ENCODE results near the gene GATA5.
"Not testable (repeated sequence)": the region's sequence is repeated elsewhere in the genome, so short reads cannot be mapped to it uniquely, and the experiment has no call there.

The GATA5 gene

DNA sequence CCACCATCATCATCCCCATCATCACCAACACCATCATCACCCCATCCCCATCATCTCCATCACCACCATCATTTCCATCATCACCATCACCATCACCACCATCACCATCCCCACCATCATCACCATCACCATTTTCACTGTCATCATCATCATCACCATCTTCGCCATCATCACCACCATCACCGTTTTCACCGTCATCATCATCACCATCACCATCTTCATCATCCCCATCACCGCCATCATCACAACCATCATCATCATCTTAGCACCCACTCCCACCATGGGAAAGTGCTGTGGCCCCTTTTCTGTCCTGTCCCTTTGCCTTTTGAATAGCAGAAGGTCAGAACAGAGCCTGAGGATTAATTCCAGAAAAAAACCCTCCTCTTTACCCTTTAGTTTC is 28.5 kb upstream of the GATA5 start:
- no peak for DNase-seq

DNA sequence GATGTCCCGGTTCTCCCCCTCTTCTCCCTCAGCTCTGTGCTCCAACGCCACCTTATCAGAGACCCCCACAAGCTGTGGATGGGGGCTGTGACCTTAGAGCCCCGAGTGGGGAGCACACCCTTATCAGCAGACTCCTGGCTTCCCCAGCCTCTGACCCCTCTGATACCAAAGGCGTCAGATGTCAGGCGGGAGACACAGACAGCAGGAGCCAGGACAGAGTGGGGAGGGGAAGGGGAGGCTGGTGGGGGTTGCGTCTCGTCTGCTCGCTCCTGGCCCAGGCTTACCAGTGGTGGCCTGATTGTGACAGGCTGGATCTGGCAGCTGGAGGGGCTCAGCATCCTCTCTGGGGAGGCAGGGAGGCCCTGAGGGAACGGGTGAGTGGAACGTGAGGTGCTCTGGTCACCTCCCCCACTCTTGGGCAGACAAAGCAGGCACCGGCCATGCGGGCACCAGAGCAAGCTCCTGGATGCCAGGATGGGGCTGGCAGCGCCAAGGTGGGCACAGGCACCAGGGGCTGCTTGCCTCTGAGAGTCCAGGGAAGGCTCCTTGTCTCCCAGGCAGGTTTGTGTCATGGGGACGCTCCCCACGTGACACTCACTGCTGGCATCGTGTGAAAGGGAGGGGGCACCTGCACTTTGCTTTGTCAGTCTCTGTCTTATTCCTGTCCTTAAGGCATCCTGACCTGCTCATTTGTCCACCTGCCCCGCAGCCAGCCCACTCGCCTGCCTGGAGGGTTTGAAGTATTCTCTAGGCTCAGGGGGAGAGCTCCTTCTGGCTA is 27.8 kb upstream of the GATA5 start:
- DNase-seq = no peak

DNA sequence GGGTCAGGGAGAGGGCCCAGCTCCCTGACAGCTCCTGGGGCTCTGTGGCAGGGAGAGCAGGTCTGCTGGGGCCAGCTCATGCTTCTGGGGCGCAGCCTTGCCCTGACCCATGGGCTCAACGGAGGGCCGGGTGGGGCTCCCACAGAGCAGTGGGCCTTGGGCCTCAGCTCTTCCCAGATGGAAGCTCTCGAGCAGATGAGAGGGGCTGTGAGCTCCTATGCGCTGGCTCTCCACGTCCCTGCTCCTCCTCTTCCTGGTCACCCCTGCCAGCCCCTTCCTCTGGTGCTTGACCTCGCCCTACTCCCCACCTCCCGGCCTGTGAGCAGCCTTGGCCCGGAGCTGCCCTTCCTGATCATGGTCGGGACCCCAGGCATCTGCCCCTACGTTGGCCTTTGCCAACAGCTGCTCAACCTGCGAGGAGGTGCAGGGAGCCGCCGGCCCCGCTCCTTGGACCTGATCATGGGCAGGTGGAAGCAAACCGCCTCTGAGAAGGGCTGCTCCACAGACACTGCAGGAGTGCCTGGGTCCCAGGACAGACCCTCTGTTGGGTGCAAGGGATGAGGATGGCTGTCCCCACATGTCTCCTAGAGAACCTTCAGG is 26.8 kb upstream of the GATA5 start:
- DNase-seq = no peak

DNA sequence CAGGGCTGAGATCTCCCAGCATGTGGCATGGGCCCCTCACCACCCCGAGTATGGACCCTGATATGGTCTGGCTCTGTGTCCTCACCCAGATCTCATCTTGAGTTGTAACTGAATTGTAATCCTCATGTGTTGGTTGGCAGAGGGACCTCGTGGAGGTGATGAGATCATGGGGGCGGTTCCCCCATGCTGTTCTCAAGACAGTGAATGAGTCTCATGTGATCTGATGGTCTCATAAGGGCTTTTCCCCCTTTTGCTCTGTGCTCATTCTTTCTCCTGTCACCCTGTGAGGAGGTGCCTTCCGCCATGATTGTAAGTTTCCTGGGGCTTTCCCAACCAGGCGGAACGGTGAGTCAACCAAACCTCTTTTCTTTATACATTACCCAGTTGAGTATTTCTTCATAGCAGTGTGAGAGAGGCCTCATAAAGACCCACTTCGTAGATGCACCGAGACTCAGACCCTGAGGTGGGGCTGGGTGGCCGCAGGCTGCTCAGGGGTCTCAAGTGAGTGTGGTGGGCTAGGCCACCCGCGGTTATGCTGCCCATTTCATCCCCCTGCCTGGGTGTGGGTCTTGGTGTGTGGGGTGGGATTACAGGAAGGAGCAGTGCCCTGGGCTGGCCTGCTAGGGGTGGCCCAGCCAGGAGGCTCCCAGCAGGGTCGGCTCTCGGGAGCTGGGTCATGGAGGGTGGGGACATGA is 26.2 kb upstream of the GATA5 start:
- DNase-seq = peak; percentile 61 to 66

DNA sequence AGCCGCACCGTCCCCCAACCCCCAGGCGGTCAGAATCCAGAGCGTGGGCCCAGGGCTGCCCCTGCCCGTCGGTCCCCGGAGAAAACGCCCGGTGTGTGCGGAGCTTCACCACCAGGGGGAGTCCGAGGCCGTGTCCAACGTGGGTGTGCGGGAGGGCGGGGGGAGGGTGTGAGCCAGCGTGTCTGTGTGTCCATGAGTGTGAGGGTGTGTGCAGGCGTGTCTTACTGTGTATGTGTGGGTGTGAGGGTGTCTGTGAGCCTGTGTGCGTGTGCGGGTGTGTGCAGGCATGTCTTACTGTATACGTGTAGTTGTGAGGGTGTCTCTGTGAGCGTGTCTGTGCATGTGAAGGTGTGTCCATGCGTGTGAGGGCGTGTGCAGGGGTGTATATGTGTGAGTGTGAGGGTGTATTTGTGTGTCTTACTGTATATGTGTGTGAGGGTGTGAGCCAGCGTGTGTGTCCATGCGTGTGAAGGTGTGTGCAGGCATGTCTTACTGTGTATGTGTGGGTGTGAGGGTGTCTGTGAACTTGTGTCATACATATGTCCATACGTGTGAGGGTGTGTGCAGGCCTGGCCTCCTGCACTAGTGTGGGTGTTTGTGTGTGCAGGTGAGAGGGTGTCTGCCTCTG is 24.6 kb upstream of the GATA5 start:
- peak; percentile 81 to 84 for DNase-seq

DNA sequence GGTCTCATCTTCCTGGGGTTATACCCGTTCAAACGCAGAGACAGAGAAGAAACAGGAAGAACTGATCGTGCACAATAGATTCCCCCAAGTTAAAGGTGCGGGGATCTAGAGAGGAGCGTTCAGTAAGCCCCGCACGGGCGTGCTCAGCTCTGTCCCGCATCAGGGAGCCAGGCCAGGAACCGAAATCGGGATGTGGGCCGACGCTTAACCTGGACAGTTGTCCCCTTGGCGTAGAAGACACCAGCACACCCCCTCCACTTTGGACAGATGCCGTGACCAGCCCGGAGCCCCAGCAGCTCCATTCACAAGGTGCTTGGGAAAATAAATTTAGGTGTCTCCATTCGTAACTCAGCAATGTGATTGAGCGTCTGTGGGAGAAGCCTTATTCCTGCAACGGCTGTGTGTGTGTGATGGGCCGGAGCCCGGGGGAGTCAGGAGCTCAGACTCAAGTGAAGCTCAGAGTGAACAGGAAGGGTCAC is 24.0 kb upstream of the GATA5 start:
- DNase-seq = no peak

DNA sequence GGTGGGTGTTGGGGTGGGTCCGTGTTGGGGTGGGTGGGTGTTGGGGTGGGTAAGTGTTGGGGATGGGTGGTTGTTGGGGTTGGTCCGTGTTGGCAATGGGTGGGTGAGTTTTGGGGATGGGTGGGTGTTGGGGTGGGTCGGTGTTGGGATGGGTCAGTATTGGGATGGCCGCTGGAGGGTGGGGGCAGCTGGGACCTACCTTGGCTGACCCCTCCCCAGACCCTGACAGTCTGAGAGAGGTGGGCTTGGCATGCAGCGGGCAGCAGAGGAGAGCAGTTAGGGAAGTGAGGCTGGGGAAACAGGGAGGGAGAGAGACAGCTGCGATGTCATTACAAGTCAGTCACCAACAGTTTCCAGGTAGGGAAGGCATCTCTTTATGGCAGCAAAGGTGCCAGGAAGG is 23.1 kb upstream of the GATA5 start:
- DNase-seq = no peak

DNA sequence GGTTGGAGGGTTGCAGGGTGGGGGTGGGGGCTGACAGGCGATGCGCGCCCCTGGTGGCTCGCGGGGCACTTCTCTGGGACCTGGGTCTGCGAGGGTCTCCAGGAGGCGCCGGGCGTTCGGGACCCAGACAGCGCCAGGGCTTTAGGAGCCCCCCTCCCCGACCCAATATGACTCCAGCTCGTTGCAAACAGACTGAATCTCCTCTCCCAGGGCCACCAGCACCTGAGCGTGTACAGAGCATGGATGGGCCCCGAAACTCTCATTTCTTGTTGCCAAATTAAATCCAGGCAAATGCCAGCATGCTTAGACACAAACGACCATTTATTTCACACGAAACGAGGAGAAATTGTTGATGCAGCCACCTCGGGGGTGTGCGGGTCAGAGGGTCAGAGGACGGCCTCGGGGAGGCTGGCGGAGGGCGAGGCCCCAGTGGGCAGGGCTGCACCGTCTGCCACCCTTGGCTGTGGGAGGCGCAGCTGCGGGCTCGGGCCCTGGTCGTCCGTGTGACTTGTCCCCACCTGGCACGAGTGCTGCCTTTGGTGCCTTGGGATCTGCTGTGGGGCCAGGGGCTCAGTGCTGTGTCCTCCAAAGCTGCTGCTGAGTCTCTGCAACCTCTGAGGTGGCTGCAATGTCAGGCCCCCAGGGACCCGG is 20.9 kb upstream of the GATA5 start:
- peak; percentile 21 to 32 for DNase-seq

DNA sequence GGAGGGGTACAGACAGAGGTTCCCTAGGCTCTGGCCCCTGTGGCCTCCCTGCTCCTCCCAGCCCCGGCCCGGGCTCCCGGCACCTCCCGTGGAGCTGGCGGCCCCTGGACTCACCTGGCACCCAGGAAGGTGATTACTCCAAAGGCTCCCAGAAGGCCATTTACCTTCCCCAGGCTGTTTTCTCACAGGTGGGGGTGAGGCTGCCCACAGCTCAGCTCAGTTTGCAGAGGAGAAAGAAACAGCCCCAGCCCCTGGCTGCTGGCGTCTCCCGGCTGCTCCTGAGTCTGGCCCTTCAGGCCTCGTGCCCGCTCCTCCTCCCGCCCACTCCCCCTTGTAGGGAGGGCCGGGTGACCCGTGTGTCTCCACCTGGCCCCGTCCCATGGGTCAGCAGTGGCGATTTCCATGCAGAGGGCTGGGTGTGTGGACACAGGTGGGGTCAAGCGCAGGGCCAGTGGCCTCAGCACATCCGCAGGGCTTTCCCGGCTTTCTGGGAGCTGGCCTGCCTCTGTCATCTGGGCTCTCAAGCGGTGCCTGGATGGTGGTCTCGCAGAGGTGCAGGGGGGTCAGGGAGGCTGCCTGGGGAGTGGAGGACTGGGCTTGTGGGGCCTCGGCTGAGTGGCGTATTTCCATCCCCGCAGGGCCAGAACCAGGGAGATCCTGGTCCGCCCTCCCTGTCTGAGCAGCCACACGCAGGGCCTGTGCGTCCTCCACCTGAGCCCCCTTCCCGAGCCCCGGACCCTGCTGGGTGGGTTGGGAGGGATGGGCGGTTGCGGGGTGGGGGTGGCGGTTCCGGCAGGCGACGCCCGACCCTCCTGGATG is 20.2 kb upstream of the GATA5 start:
- no peak for DNase-seq

DNA sequence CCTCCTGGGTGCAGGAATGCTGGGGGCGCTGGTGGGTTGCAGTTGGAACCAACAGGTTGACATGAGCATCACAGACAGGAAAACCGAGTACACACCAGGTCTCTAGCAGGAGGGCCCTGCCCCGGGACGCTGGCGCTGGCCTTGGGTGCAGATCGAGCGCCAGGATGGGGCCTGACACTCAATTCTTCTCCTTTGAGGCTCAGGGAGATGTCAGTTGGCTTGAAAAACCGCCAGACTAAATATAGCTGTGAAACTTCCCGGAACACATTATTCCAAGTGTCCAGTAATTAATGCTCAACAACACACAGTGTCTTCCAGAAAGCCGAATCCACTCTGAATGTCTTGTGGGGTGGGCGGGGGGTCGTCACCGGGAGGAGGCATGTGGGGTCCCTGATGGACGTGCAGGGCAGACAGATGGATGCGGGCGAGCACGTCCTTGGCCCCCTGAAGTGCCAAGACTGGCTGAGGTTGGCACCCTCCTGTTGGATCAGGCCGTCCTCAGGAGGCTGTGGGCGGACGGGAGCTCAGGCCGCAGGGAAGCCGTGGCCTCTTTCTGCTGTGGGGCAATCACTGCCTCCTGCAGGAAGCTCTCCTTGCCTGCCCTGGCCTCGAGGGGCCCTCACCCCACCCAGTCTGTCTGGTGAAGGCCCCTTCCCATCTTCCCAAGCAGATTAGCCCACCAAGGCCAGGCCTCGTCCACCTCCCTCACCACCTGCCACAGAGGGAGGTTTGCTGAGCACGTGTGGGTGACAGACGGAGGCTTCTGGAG is 19.4 kb upstream of the GATA5 start:
- no peak for DNase-seq

DNA sequence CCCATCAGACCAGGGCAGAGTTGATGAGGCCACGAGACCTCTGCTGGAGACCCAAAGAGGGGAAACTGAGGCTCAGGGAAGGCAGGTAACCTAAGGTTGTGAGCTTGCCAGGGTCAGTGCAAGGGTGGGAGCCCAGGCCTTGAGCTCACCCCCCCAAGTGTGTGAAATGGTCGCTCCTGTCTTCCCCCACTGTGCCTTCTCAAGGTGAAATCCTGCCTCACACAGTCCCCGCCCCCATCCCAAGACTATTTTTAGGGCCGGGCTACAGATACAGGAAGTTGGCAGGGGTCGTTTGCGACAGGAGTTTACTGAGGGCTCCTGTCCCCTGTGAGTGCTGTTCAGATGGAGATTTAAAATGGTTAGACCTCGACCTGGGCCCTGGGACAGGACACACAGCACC is 18.7 kb upstream of the GATA5 start:
- DNase-seq = no peak

DNA sequence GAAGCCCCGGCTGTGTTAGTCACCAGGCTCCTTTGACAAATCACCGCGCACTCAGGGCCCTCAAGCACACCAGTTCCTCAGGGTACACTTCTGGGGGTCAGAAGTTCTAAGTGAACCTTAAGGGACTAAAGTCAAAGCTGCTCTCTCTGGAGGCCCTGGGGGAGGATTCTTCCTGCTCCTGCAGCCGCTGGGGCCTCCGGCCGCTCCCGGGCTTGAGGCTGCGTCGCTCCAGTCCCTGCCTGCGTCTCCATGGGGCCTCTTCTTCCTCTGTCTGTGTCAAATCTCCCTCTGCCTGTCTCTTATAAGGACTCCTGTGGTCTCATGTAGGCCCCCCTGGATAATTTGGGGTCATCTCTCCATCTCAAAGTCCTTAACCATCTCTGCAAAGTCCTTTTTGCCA is 18.1 kb upstream of the GATA5 start:
- no peak for DNase-seq

DNA sequence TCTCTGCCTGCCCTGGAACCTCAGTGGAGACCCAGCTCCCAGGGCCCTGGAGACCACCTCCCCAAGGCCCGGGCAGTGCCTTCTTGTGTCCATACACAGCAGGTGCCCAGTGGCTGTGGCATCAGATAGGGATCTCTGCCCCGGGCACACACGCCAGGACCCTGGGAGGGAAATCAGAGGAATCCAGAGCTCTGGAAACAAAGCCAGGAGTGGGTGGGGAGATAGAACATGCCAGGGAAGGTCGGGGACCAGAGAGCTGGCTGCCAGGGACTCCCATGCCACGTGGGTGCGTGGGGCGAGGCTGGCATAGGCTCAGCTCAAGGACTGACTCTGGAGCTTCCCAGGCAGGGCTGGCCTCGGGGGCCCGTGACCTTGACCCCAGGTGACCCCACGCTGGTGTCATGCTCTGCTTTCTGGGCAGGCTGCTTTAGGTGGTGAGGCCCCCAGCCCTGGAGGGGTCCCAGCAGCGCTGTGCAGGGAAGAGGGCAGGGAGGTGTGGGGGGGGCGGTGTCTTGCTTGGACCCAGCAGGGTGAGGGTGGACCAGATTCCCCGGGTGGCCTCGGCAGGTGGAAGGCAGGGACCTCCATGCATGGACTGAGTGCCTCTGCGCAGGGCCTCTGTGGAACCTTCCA is 17.6 kb upstream of the GATA5 start:
- DNase-seq = no peak

DNA sequence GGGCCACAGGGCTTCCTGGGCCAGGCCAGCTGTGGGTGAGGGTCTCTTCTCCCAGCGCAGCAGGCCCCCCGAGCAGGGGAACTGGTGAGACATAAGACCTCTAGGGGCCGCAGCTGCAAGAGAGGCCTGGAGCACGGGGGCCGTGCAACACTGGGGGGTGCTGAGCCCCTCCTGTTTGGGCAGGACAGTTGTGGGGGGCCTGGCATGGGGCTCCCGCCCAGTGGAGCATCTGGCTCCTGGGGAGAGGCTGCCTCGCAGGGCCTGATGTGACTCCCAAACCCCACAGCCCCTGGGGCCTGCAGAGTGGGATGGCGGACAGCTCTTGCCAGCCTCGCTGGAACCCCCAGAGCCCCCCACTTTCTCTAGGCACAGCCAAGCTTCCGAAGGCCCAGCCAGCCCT is 16.9 kb upstream of the GATA5 start:
- DNase-seq = no peak

DNA sequence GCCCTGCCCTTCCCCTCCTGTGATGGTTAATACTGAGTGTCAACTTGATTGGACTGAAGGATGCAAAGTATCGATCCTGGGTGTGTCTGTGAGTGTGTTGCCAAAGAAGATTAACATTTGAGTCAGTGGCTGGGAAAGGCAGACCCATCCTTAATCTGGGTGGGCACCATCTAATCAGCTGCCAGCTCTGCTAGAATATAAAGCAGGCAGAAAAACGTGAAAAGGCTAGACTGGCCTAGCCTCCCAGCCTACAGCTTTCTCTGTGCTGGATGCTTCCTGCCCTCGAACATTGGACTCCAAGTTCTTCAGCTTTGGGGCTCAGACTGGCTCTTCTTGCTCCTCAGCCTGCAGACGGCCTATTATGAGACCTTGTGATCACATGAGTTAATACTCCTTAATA is 15.0 kb upstream of the GATA5 start:
- not testable (repeated sequence) for DNase-seq

DNA sequence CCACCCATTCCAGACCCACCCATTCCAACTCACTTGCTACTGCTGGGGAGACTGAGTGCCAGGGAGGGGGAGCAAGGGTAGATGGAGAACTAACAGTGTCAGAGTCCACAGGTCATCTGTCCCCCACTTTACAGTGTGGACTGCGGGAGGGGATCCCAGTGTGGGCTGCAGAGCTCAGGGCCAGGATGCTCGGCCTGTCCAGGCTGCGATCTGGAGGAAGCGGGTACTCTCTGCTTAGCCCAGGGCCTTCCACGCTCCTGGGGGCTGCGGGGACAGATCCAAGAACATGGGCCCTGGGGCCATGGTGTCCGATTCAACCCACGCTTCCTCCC is 14.1 kb upstream of the GATA5 start:
- no peak for DNase-seq

DNA sequence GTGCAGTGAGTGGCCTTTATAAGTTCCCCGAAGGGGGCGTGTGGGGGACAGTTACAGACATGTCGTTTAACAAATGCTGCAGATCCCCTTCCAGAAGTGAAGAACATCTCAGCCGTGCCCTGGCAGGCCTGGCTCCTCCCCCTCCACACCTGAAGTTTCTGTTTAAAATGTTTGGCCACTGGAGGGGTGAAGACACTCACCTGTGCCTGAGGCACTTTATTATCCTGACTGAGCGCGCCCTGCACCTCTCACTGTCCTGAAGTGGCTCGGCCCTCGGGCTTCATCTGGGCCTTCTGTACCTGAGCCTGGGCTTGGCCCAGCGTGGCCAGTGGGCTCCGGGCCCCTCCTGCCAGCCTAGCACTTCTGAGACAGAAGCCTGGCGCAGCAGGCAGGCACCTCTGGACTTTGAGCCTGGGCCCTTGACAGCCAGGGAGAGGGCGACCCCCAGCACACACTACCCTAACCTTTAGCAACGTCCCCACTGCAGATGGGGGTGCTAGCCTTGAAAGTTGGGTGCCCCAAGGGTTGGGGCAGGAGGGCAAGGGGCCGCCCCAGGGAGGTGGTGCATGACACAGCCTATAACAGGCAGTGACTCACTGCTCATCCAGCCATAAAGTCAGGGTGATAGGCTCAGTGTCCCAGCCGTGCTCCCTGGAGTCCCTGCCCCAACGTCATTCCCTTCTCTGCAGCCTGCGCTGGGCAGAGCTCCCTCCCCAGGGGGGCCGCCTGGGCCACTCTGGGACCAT is 13.6 kb upstream of the GATA5 start:
- no peak for DNase-seq

DNA sequence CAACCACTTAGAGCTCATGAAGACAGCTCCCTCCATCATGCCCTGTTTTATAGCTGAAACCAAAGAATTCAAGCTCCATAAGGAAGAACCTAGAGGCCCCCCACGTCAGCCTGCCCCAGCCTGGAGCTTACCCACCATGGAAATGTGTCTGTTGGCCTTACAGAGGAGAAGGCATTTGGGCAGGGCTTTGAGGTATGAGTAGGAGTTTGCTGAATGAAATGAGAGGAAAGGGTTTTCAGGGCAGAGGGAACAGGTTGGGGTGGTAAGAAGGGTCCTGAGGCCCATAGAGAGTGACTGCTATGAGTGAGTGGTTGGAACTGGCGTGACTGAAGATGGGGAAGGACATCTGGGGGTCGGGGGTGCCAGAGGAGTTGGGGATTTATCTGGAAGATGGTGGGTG is 12.7 kb upstream of the GATA5 start:
- DNase-seq = no peak

DNA sequence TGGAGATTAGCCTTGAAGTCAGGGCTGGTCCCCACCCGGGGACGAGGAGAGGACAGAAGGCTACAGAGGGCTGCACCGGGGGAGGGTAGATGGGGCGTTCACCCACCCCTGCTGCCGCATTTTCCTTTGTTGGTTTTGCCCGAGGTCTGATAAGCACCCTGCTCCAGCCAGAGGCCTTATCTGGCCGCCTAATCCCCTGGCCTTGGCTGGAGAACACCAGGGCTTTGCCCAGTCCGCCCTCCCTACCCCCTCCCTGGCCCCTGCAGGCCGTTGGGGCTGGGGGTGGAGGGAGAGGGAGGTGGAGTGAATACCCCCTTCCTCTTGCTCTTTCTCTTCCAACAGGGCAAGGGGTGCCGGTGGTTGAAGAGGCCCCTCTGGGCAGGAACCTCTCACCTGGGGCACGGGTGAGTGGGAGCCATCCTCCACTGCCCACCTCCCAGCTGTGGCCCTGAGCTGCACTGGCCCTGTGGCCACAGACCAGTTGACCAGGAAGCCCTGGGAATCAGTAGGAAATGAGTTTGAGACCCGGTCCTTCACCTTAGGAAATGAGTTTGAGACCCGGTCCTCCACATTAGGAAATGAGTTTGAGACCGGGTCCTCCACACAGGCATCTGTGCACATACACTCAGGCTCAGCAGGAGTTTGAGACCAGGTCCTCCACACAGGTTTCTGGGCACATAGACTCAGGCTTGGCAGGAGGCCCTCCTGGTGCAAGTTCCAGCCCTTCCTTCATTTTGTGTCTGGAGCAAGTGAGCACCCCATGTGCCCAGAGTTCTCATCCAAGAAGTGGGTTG is 12.0 kb upstream of the GATA5 start:
- DNase-seq = no peak

Measured in activated CD4-positive, alpha-beta T cell treated with anti-CD3 and anti-CD28 coated beads, Interleukin-2, amount 50 U/mL, for 4 hours (primary cell).